ENCODE data around the gene RXRA.

The RXRA gene

DNA sequence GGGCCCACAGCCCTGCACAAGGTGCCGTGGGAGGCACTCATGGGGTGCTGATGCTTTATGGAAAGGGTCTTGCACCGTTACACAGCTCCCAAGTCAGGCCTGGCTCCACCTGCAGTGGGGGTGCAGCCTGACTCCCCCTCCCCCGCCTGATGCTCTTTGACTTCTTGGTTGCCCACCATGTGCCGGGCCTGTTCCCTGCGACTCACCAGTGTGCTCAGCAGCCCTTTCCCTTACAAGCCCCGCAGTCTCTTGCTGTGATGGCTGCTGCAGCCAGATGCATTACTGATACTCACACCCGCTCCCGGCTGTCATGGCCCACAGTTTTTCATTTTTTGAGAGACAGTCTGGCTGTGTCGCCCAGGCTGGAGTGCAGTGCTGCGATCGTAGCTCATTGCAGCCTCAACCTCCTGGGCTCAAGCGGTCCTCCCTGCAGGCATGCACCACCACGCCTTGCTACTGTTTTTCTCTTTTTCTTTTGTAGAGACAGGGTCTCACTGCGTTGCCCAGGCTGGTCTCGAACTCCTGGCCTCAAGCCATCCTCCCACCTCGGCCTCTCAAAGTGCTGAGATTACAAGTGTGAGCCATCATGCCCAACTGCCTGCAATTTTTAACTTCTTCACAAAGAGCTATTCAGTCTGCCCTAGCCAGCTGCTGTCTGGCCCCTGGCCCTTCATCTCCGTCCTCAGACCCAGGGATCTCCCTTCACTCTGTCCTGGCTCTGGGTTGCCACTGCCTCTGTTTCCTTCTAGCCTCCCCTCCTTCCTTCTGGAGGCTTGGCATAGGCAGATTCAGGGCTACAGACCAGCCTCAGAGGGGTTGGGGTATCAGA, 109.5 kb downstream of the RXRA start:
- H3K27me3 ChIP-seq (ENCODE audit: control insufficient read depth in 1 of 2, insufficient read depth in 2 of 2, low read length in 2 of 2): no peaks in the 10 kb centered on the region
- H3K9ac ChIP-seq (ENCODE audit: low read depth in 1 of 2, low read length in 2 of 2): peak overlapping the region in 1 of 2 donors; percentile 12
- peak overlapping the region; percentile 20 for H3K27ac ChIP-seq (ENCODE audit: low read depth, low read length)
- peaks cover 21 to 26% of the 10 kb centered on the region in 2 donors for H3K4me1 ChIP-seq (ENCODE audit: control insufficient read depth in 1 of 2, insufficient read depth in 2 of 2, low read length in 2 of 2)
- H3K4me3 ChIP-seq (ENCODE audit: low read depth in 1 of 2, low read length in 2 of 2): no peak overlapping the region
- H3K9me3 ChIP-seq (ENCODE audit: control insufficient read depth in 1 of 2, low read length in 2 of 2): no peaks in the 10 kb centered on the region
- peaks cover 8 to 38% of the 10 kb centered on the region in 2 donors for H3K36me3 ChIP-seq (ENCODE audit: control insufficient read depth in 1 of 2, insufficient read depth in 2 of 2, low read length in 2 of 2)

GRCh38 chr9:134436379-134436762, 110.1 kb downstream of the RXRA start:
- Histone ChIP-seq H3K4me1 (ENCODE audit: control insufficient read depth in 1 of 2, insufficient read depth in 2 of 2, low read length in 2 of 2) (peaks cover 27% of the 10 kb centered on the region in 2 donors), H3K9me3 (ENCODE audit: control insufficient read depth in 1 of 2, low read length in 2 of 2) (no peaks in the 10 kb centered on the region), H3K9ac (ENCODE audit: low read depth in 1 of 2, low read length in 2 of 2) (no peak overlapping the region), H3K4me3 (ENCODE audit: low read depth in 1 of 2, low read length in 2 of 2) (no peak overlapping the region), H3K27me3 (ENCODE audit: control insufficient read depth in 1 of 2, insufficient read depth in 2 of 2, low read length in 2 of 2) (peaks cover under 1 to 1% of the 10 kb centered on the region in 2 donors), H3K36me3 (ENCODE audit: control insufficient read depth in 1 of 2, insufficient read depth in 2 of 2, low read length in 2 of 2) (peaks cover 8 to 32% of the 10 kb centered on the region in 2 donors), H3K27ac (ENCODE audit: low read depth, low read length) (no peak overlapping the region)

- Histone ChIP-seq H3K27ac (ENCODE audit: low read depth, low read length) (no peak overlapping the region), H3K36me3 (ENCODE audit: control insufficient read depth in 1 of 2, insufficient read depth in 2 of 2, low read length in 2 of 2) (peaks cover 8 to 32% of the 10 kb centered on the region in 2 donors), H3K9ac (ENCODE audit: low read depth in 1 of 2, low read length in 2 of 2) (no peak overlapping the region), H3K27me3 (ENCODE audit: control insufficient read depth in 1 of 2, insufficient read depth in 2 of 2, low read length in 2 of 2) (peaks cover 5 to 6% of the 10 kb centered on the region in 2 donors), H3K9me3 (ENCODE audit: control insufficient read depth in 1 of 2, low read length in 2 of 2) (no peaks in the 10 kb centered on the region), H3K4me1 (ENCODE audit: control insufficient read depth in 1 of 2, insufficient read depth in 2 of 2, low read length in 2 of 2) (peaks cover 29 to 30% of the 10 kb centered on the region in 2 donors), H3K4me3 (ENCODE audit: low read depth in 1 of 2, low read length in 2 of 2) (no peak overlapping the region)
These were observed 110.7 kb downstream of the RXRA start for GRCh38 chr9:134436911-134437310.

- Histone ChIP-seq H3K27me3 (ENCODE audit: control insufficient read depth in 1 of 2, insufficient read depth in 2 of 2, low read length in 2 of 2) (peaks cover 7 to 9% of the 10 kb centered on the region in 2 donors), H3K36me3 (ENCODE audit: control insufficient read depth in 1 of 2, insufficient read depth in 2 of 2, low read length in 2 of 2) (peaks cover 8 to 32% of the 10 kb centered on the region in 2 donors), H3K4me3 (ENCODE audit: low read depth in 1 of 2, low read length in 2 of 2) (no peak overlapping the region), H3K27ac (ENCODE audit: low read depth, low read length) (no peak overlapping the region), H3K9ac (ENCODE audit: low read depth in 1 of 2, low read length in 2 of 2) (no peak overlapping the region), H3K9me3 (ENCODE audit: control insufficient read depth in 1 of 2, low read length in 2 of 2) (no peaks in the 10 kb centered on the region), H3K4me1 (ENCODE audit: control insufficient read depth in 1 of 2, insufficient read depth in 2 of 2, low read length in 2 of 2) (peaks cover 33 to 36% of the 10 kb centered on the region in 2 donors)
These were observed 111.3 kb downstream of the RXRA start for GRCh38 chr9:134437403-134438194.

- Histone ChIP-seq H3K27me3 (ENCODE audit: control insufficient read depth in 1 of 2, insufficient read depth in 2 of 2, low read length in 2 of 2) (peaks cover 7 to 12% of the 10 kb centered on the region in 2 donors), H3K9ac (ENCODE audit: low read depth in 1 of 2, low read length in 2 of 2) (no peak overlapping the region), H3K4me3 (ENCODE audit: low read depth in 1 of 2, low read length in 2 of 2) (no peak overlapping the region), H3K4me1 (ENCODE audit: control insufficient read depth in 1 of 2, insufficient read depth in 2 of 2, low read length in 2 of 2) (peaks cover 33 to 42% of the 10 kb centered on the region in 2 donors), H3K9me3 (ENCODE audit: control insufficient read depth in 1 of 2, low read length in 2 of 2) (no peaks in the 10 kb centered on the region), H3K27ac (ENCODE audit: low read depth, low read length) (no peak overlapping the region), H3K36me3 (ENCODE audit: control insufficient read depth in 1 of 2, insufficient read depth in 2 of 2, low read length in 2 of 2) (peaks cover 8 to 30% of the 10 kb centered on the region in 2 donors)
These were observed 112.0 kb downstream of the RXRA start for GRCh38 chr9:134438195-134438788.

DNA sequence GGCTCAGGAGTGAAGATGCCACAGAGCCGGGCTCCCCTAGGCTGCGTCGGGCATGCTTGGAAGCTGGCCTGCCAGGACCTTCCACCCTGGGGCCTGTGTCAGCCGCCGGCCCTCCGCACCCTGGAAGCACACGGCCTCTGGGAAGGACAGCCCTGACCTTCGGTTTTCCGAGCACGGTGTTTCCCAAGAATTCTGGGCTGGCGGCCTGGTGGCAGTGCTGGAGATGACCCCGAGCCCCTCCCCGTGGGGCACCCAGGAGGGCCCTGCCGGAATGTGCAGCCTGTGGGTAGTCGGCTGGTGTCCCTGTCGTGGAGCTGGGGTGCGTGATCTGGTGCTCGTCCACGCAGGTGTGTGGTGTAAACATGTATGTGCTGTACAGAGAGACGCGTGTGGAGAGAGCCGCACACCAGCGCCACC, 113.1 kb downstream of the RXRA start:
- H3K4me1 ChIP-seq (ENCODE audit: control insufficient read depth in 1 of 2, insufficient read depth in 2 of 2, low read length in 2 of 2): peaks cover 36 to 49% of the 10 kb centered on the region in 2 donors
- H3K36me3 ChIP-seq (ENCODE audit: control insufficient read depth in 1 of 2, insufficient read depth in 2 of 2, low read length in 2 of 2): peaks cover 8 to 20% of the 10 kb centered on the region in 2 donors
- H3K4me3 ChIP-seq (ENCODE audit: low read depth in 1 of 2, low read length in 2 of 2): no peak overlapping the region
- H3K27ac ChIP-seq (ENCODE audit: low read depth, low read length): no peak overlapping the region
- no peak overlapping the region for H3K9ac ChIP-seq (ENCODE audit: low read depth in 1 of 2, low read length in 2 of 2)
- peaks cover 7 to 12% of the 10 kb centered on the region in 2 donors for H3K27me3 ChIP-seq (ENCODE audit: control insufficient read depth in 1 of 2, insufficient read depth in 2 of 2, low read length in 2 of 2)
- H3K9me3 ChIP-seq (ENCODE audit: control insufficient read depth in 1 of 2, low read length in 2 of 2): no peaks in the 10 kb centered on the region

DNA sequence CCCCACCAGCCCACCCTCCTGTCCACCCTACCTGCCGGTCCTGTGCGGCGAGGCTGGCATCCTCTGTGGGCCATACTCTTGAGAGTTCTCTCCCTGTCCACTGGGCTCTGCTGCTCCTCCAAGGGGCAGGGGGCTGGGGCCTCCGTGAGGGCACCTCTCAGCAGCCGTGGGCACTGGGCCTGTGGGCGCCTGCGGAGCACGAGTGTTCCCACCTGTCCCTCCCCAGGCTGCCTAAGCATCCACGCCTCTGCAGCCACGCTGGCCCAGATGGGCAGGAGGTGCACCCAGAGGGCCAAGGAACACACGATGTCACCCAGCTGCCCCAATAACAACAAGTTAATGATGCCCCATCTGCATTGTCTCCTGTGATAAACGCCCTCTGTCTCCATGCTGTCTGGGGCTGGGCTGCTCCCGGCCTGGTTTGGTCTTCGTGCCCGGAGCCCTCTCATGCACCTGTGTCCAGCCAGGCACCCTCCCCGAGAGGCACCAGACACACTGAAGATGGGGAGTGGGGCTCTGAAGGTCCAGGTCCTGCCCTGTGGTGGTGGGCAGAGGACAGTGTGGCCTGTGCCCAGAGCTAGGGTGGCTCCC, 114.5 kb downstream of the RXRA start:
- Histone ChIP-seq H3K27ac (ENCODE audit: low read depth, low read length) (no peak overlapping the region), H3K27me3 (ENCODE audit: control insufficient read depth in 1 of 2, insufficient read depth in 2 of 2, low read length in 2 of 2) (peaks cover 7 to 12% of the 10 kb centered on the region in 2 donors), H3K4me1 (ENCODE audit: control insufficient read depth in 1 of 2, insufficient read depth in 2 of 2, low read length in 2 of 2) (peaks cover 26 to 39% of the 10 kb centered on the region in 2 donors), H3K9ac (ENCODE audit: low read depth in 1 of 2, low read length in 2 of 2) (no peak overlapping the region), H3K9me3 (ENCODE audit: control insufficient read depth in 1 of 2, low read length in 2 of 2) (no peaks in the 10 kb centered on the region), H3K36me3 (ENCODE audit: control insufficient read depth in 1 of 2, insufficient read depth in 2 of 2, low read length in 2 of 2) (peaks cover 8 to 17% of the 10 kb centered on the region in 2 donors), H3K4me3 (ENCODE audit: low read depth in 1 of 2, low read length in 2 of 2) (no peak overlapping the region)

DNA sequence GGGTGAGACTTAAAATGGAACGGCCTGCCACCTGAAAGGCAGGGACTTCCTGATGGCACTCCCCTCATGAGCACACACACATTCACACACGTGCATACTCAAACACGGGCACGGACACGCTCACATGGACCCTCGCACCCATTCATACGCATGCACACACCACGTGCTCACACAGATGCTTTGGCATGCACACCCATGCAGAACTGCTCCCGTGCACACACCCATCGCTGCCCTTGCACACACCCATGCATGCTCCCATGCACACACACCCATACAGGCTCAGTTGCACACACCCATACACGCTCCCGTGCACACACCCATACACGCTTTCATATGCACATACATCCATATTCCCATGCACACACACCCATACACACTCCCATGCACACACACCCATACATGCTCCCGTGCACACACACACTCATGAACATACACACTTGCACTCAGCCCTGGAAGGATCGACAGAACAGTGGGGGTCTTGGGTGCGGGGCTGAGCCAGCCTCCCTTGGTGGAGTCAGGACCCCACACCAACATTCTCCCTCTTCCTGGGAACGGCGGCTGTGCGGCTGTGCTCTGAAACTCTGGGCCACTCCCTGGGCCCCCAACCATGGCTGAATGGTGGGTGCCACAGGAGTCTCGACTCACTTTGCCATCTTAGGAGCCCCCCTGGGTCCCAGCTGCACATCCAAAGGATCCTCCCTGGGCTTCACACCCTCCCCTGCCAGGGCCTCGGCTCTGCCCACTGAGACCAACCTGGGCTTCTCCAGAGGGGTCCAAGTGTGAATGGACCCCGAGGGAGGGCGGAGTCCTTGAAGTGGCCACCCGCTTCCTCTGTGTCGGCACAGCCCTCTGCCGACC, 115.2 kb downstream of the RXRA start:
- no peaks in the 10 kb centered on the region for H3K9me3 ChIP-seq (ENCODE audit: control insufficient read depth in 1 of 2, low read length in 2 of 2)
- peaks cover 7 to 12% of the 10 kb centered on the region in 2 donors for H3K27me3 ChIP-seq (ENCODE audit: control insufficient read depth in 1 of 2, insufficient read depth in 2 of 2, low read length in 2 of 2)
- H3K4me3 ChIP-seq (ENCODE audit: low read depth in 1 of 2, low read length in 2 of 2): no peak overlapping the region
- no peak overlapping the region for H3K9ac ChIP-seq (ENCODE audit: low read depth in 1 of 2, low read length in 2 of 2)
- peaks cover 21 to 33% of the 10 kb centered on the region in 2 donors for H3K4me1 ChIP-seq (ENCODE audit: control insufficient read depth in 1 of 2, insufficient read depth in 2 of 2, low read length in 2 of 2)
- peaks cover 6 to 10% of the 10 kb centered on the region in 2 donors for H3K36me3 ChIP-seq (ENCODE audit: control insufficient read depth in 1 of 2, insufficient read depth in 2 of 2, low read length in 2 of 2)
- H3K27ac ChIP-seq (ENCODE audit: low read depth, low read length): no peak overlapping the region

- no peak overlapping the region for H3K9ac ChIP-seq (ENCODE audit: low read depth in 1 of 2, low read length in 2 of 2)
- H3K27me3 ChIP-seq (ENCODE audit: control insufficient read depth in 1 of 2, insufficient read depth in 2 of 2, low read length in 2 of 2): peaks cover 7 to 12% of the 10 kb centered on the region in 2 donors
- no peaks in the 10 kb centered on the region for H3K9me3 ChIP-seq (ENCODE audit: control insufficient read depth in 1 of 2, low read length in 2 of 2)
- H3K36me3 ChIP-seq (ENCODE audit: control insufficient read depth in 1 of 2, insufficient read depth in 2 of 2, low read length in 2 of 2): peaks cover under 1 to 4% of the 10 kb centered on the region in 2 donors
- H3K4me1 ChIP-seq (ENCODE audit: control insufficient read depth in 1 of 2, insufficient read depth in 2 of 2, low read length in 2 of 2): peaks cover 21 to 33% of the 10 kb centered on the region in 2 donors
- no peak overlapping the region for H3K27ac ChIP-seq (ENCODE audit: low read depth, low read length)
- no peak overlapping the region for H3K4me3 ChIP-seq (ENCODE audit: low read depth in 1 of 2, low read length in 2 of 2)
These were observed 115.8 kb downstream of the RXRA start for GRCh38 chr9:134442085-134442474.

Measured in duodenal mucosa (tissue), 2 donors.